HL-60 (cell line): ENCODE results near the gene EFHB.

Experiments used
- DNase-seq, 2 experiments: peaks; one replicate each; pipeline ENCODE4 v3.0.0-alpha.2; 2010 to 2020; ENCODE audit warnings: low read depth in 1 of 2, low spot score in 1 of 2
- H3K27ac ChIP-seq: fragments of 250-450 bp; sonication (Bioruptor Pico); replicated peaks from 2 replicates; pipeline ENCODE4 v1.5.1; 2020; ENCODE audit warnings: mild to moderate bottlenecking, moderate library complexity
- H3K27me3 ChIP-seq: fragments of 250-450 bp; sonication (Bioruptor Pico); 2 replicates; pipeline ENCODE4 v1.5.1; 2021; ENCODE audit warnings: mild to moderate bottlenecking, moderate library complexity; ENCODE audit not compliant: insufficient read depth, poor library complexity, severe bottlenecking
- H3K4me3 ChIP-seq: replicated peaks from 2 replicates; pipeline ENCODE4 v1.5.1; 2011; ENCODE audit warnings: mild to moderate bottlenecking, control low read depth, low read length; ENCODE audit not compliant: insufficient read depth
- GABPA ChIP-seq: IDR thresholded peaks from 2 replicates; pipeline ENCODE4 v1.6.1; 2012; ENCODE audit warnings: low read depth
- POLR2AphosphoS5 ChIP-seq: IDR thresholded peaks from 2 replicates; pipeline ENCODE4 v1.6.1; 2012; ENCODE audit warnings: low read depth
- SPI1 ChIP-seq: IDR thresholded peaks from 2 replicates; pipeline ENCODE4 v1.6.1; 2012; ENCODE audit warnings: low read depth, mild to moderate bottlenecking, borderline replicate concordance
- TF ChIP-seq, protein P1 (sequence below): IDR thresholded peaks from 2 replicates; pipeline ENCODE4 v1.6.1; 2012; ENCODE audit warnings: low read depth; ENCODE audit not compliant: insufficient replicate concordance
- TF ChIP-seq, protein P2 (sequence below): IDR thresholded peaks from one replicate; pipeline ENCODE4 v1.5.1; 2011; ENCODE audit warnings: low read length, control low read depth, inconsistent platforms; ENCODE audit not compliant: insufficient read depth

The EFHB gene

DNA sequence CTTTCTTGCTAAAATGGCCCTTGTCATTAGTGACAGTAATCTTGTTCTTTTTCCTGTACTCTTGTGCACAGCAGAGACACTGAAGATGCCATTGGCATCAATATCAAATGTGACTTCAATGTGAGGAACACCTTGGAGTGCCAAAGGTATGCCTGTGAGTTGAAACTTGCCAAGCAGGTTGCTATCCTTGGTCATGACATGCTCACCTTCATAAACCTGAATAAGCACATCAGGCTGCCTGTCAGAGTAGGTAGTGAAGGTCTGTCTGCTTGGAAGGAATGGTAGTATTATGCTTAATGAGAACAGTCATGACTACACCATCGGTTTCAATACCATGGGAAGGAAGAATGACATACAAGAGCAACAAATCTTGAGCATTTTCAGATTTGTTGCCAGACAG, 6.6 kb upstream of the EFHB start:
- TF ChIP-seq, protein P1, sequence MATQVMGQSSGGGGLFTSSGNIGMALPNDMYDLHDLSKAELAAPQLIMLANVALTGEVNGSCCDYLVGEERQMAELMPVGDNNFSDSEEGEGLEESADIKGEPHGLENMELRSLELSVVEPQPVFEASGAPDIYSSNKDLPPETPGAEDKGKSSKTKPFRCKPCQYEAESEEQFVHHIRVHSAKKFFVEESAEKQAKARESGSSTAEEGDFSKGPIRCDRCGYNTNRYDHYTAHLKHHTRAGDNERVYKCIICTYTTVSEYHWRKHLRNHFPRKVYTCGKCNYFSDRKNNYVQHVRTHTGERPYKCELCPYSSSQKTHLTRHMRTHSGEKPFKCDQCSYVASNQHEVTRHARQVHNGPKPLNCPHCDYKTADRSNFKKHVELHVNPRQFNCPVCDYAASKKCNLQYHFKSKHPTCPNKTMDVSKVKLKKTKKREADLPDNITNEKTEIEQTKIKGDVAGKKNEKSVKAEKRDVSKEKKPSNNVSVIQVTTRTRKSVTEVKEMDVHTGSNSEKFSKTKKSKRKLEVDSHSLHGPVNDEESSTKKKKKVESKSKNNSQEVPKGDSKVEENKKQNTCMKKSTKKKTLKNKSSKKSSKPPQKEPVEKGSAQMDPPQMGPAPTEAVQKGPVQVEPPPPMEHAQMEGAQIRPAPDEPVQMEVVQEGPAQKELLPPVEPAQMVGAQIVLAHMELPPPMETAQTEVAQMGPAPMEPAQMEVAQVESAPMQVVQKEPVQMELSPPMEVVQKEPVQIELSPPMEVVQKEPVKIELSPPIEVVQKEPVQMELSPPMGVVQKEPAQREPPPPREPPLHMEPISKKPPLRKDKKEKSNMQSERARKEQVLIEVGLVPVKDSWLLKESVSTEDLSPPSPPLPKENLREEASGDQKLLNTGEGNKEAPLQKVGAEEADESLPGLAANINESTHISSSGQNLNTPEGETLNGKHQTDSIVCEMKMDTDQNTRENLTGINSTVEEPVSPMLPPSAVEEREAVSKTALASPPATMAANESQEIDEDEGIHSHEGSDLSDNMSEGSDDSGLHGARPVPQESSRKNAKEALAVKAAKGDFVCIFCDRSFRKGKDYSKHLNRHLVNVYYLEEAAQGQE: no peak
- TF ChIP-seq, protein P2, sequence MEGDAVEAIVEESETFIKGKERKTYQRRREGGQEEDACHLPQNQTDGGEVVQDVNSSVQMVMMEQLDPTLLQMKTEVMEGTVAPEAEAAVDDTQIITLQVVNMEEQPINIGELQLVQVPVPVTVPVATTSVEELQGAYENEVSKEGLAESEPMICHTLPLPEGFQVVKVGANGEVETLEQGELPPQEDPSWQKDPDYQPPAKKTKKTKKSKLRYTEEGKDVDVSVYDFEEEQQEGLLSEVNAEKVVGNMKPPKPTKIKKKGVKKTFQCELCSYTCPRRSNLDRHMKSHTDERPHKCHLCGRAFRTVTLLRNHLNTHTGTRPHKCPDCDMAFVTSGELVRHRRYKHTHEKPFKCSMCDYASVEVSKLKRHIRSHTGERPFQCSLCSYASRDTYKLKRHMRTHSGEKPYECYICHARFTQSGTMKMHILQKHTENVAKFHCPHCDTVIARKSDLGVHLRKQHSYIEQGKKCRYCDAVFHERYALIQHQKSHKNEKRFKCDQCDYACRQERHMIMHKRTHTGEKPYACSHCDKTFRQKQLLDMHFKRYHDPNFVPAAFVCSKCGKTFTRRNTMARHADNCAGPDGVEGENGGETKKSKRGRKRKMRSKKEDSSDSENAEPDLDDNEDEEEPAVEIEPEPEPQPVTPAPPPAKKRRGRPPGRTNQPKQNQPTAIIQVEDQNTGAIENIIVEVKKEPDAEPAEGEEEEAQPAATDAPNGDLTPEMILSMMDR: no peak
- TF ChIP-seq GABPA: no peak
- no peak for TF ChIP-seq SPI1
- TF ChIP-seq POLR2AphosphoS5: no peak
- Histone ChIP-seq H3K27ac (no peak overlapping the region), H3K27me3 (no peaks in the 10 kb centered on the region), H3K4me3 (no peak overlapping the region)
- no peak for DNase-seq

DNA sequence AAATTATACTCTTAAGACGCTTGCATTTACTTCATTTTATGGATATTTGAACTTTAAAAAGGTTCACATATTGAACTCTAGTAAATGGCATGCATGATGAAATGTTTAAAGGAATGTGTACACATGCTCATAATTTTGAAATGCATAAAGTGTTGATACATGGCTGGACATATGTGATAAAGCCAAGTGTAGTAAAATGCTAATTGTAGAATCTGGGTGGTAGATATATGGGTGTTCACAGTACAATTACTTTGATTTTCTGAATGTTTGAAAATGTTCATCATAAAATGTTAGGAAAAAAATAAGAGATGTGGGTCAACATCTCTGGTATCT, 4.2 kb upstream of the EFHB start:
- Histone ChIP-seq H3K27me3 (no peaks in the 10 kb centered on the region), H3K27ac (no peak overlapping the region), H3K4me3 (no peak overlapping the region)
- TF ChIP-seq, protein P1: no peak
- DNase-seq: no peak

DNA sequence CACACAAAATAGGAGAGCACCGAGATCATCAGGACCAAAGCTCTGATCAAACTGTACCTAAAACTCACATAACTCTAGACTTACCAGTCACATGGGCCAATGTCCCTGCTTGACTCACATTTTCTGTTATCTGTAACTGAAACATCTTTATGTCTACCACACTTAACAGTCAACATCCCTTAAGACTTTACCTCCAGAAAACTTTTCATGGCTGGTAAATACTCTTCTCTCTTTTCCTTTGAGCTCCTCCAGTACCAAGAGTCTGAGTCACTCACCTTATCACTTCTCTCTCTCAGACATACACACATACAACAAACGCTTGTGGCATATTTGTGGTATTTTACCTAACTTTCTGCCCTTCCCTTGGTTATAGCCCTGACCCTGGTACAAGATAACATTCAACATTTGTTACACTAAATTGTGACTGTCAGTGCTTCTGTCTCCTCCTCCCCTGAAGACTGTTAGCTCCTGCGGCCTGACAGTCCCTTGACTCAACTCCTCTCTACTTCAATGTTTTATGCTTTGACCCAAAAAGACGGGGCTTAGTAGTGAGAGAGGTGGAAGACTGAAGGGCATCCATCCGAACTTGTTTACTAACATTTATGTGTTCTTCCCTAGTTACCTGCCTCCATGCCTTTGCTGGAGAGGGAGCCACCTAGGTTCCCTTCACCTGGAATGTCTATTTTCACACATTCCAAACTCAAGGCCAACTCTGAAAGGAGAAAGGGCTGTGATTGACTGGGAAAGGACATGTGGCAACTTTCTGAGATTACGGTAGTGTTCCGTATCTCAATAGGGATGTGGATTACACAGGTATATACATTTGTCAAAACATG, 3.7 kb upstream of the EFHB start:
- H3K27ac ChIP-seq: no peak overlapping the region
- TF ChIP-seq GABPA (no peak), POLR2AphosphoS5 (no peak), SPI1 (no peak)
- TF ChIP-seq, protein P1: no peak
- TF ChIP-seq, protein P2: no peak
- no peak for DNase-seq
- H3K4me3 ChIP-seq: no peak overlapping the region
- no peaks in the 10 kb centered on the region for H3K27me3 ChIP-seq
